Lower leg skin (tissue), 3 donors: ENCODE data around the gene COL9A3.

Source experiments
- CTCF ChIP-seq, 3 donors: fragments of 450-650 bp; IDR thresholded peaks; one replicate each; pipeline ENCODE4 v1.5.1; 2016; ENCODE audit warnings: antibody characterized with exemption in 3 of 3, mild to moderate bottlenecking in 3 of 3, moderate library complexity in 2 of 3
- POLR2A ChIP-seq, 2 donors: fragments of 450-650 bp; IDR thresholded peaks; one replicate each; pipeline ENCODE4 v1.6.1; 2016 to 2017; ENCODE audit warnings: antibody characterized with exemption in 2 of 2, mild to moderate bottlenecking in 1 of 2, moderate library complexity in 1 of 2

- TF ChIP-seq CTCF (IDR thresholded peaks at IDR 0.05) (no peak), POLR2A (IDR thresholded peaks at IDR 0.05) (no peak)
Measured at GRCh38 chr20:62828051-62828450, 11.2 kb downstream of the COL9A3 start.
